Activated CD4-positive, alpha-beta memory T cell treated with anti-CD3 and anti-CD28 coated beads for 36 hours (primary cell): ENCODE data around the gene ST6GAL1. TPM values are rescaled to one million over a fixed set of nuclear protein-coding genes. Genes with fewer than 3 reads are reported as not detected.
A peak's percentile ranks its signal among the peaks of the same experiment; 100 is the strongest.
"Not testable (repeated sequence)": the region's sequence is repeated elsewhere in the genome, so short reads cannot be mapped to it uniquely, and the experiment has no call there.

Experiments
- CTCF ChIA-PET: fragments of 350-600 bp; sonication (Branson Sonifier 250); formaldehyde crosslinking; loops from one replicate; lab custom pipeline; 2021; ENCODE audit warnings: antibody characterized with exemption, inconsistent platforms; lab: Charles Lee
- POLR2A ChIA-PET: fragments of 350-600 bp; sonication (Branson Sonifier 250); formaldehyde crosslinking; loops from one replicate; lab custom pipeline; 2021; ENCODE audit warnings: antibody characterized with exemption; lab: Charles Lee
- DNase-seq: peaks from one replicate; pipeline ENCODE4 v3.0.0-alpha.2; 2020
- H3K27ac Mint-ChIP-seq: one replicate; pipeline ENCODE4 v1.8.0; 2021; ENCODE audit warnings: mixed read lengths
- H3K27me3 Mint-ChIP-seq: one replicate; pipeline ENCODE4 v1.8.0; 2021; ENCODE audit warnings: mixed read lengths
- H3K36me3 Mint-ChIP-seq: one replicate; pipeline ENCODE4 v1.8.0; 2021; ENCODE audit warnings: mixed read lengths
- H3K4me1 Mint-ChIP-seq: one replicate; pipeline ENCODE4 v1.8.0; 2021; ENCODE audit warnings: low read depth, mixed read lengths
- H3K4me3 Mint-ChIP-seq: one replicate; pipeline ENCODE4 v1.8.0; 2021; ENCODE audit warnings: mild to moderate bottlenecking, mixed read lengths
- H3K9me3 Mint-ChIP-seq: one replicate; pipeline ENCODE4 v1.8.0; 2021; ENCODE audit warnings: mixed read lengths
- intact Hi-C: fragments of 100-400 bp; cut with micrococcal nuclease; formaldehyde crosslinking; loops from one replicate; pipeline ENCODE4 v1.15.1; 2023
- total RNA-seq, 2 experiments: library from RNA; stranded (reverse); gene quantifications; one replicate each; pipeline ENCODE4 v1.2.3, GENCODE V29; 2021

ST6GAL1 gene, protein sequence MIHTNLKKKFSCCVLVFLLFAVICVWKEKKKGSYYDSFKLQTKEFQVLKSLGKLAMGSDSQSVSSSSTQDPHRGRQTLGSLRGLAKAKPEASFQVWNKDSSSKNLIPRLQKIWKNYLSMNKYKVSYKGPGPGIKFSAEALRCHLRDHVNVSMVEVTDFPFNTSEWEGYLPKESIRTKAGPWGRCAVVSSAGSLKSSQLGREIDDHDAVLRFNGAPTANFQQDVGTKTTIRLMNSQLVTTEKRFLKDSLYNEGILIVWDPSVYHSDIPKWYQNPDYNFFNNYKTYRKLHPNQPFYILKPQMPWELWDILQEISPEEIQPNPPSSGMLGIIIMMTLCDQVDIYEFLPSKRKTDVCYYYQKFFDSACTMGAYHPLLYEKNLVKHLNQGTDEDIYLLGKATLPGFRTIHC
- 100 to 1,000 TPM in 1 of 2 experiments, 10 to 100 TPM in 1; 99.9 to 113 TPM for total RNA-seq

DNA sequence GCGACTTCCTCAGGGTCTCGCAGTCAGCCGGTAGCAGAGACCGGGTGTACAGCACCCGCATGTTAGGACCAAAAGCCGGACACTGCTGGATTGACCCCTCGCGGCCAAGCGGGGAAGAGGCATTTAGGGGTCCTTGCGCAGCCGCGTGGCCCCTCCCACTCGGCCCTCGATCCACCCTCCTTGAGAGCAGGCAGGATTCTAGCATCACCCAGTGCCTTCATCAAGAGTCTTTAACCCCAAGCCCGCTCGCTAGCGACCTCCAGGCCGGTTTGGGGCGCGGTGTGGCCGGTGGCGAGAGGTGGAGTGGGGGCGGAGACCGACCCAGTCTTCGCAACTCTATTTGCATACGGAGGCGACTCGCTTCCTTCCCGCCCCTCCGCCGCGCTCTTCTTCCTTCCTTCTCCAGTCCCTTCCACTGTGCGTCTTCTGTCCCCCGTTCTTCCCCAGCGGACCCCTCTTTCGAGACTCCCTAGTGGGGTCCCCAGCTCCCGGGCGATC, at the start of gene ST6GAL1:
Gene ST6GAL1, plus strand, starts transcription at position 384 of the 498 bp plus-strand sequence. CDS start 112,178 bp downstream, outside the sequence.
- DNase-seq: peak; percentile 82
- peak within 1 kb of the TSS; percentile 97 for H3K27ac Mint-ChIP-seq
- peak within 1 kb of the TSS; percentile 88 for H3K4me3 Mint-ChIP-seq
- POLR2A ChIA-PET: interaction anchor here (1.0 to 3.8 kb wide), 5 partner anchors 11 to 103 kb away, joined by 3 to 21 read pairs (median 5); no protein-coding TSS in a partner anchor
- no peaks in the 10 kb centered on the region for H3K27me3 Mint-ChIP-seq
- intact Hi-C loops: loop anchor here (2.0 to 10.0 kb wide), 7 partner anchors 57 to 235 kb away; partner anchors contain the start of gene RPL39L
- peaks cover 31% of the 10 kb centered on the region for H3K36me3 Mint-ChIP-seq
- H3K9me3 Mint-ChIP-seq: no peaks in the 10 kb centered on the region
- H3K4me1 Mint-ChIP-seq: peaks cover 31% of the 10 kb centered on the region
- CTCF ChIA-PET: interaction anchor here (0.6 to 3.3 kb wide), 5 partner anchors 23 to 209 kb away, joined by 3 to 11 read pairs (median 5); partner anchors contain the start of gene RPL39L

DNA sequence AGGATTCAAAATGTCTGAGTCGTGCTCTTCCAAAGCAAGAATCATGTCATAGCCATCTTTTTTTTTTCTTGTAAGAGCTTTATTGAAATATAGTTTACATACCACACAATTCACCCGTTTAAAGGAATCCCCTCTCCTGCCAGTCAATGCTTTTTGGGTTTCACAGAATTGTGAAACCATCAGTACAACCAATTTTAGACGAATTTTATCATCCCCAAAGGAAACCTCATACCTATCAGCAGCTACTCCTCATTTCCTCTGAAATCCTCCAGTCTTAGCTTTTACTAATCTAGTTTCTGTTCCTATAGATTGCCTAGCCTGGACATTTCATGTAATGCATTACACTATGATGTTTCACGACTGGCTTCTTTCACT, 48.2 kb upstream of the ST6GAL1 start:
- intact Hi-C loops: loop anchor here (1.0 to 10.0 kb wide), 11 partner anchors 19 to 1907 kb away; no protein-coding TSS in a partner anchor
- Mint-ChIP-seq H3K9me3 (peaks cover 1% of the 10 kb centered on the region), H3K27me3 (no peaks in the 10 kb centered on the region), H3K4me1 (peaks cover 63% of the 10 kb centered on the region), H3K27ac (peak overlapping the region; percentile 90), H3K4me3 (peak overlapping the region; percentile 37), H3K36me3 (no peaks in the 10 kb centered on the region)
- CTCF ChIA-PET: interaction anchor here (0.6 to 1.0 kb wide), 5 partner anchors 30 to 856 kb away, joined by 3 to 11 read pairs (median 4); partner anchors contain the start of gene RPL39L
- no peak for DNase-seq
- POLR2A ChIA-PET: interaction anchor here (0.6 to 3.7 kb wide), 10 partner anchors 13 to 161 kb away, joined by 3 to 31 read pairs (median 5); no protein-coding TSS in a partner anchor

DNA sequence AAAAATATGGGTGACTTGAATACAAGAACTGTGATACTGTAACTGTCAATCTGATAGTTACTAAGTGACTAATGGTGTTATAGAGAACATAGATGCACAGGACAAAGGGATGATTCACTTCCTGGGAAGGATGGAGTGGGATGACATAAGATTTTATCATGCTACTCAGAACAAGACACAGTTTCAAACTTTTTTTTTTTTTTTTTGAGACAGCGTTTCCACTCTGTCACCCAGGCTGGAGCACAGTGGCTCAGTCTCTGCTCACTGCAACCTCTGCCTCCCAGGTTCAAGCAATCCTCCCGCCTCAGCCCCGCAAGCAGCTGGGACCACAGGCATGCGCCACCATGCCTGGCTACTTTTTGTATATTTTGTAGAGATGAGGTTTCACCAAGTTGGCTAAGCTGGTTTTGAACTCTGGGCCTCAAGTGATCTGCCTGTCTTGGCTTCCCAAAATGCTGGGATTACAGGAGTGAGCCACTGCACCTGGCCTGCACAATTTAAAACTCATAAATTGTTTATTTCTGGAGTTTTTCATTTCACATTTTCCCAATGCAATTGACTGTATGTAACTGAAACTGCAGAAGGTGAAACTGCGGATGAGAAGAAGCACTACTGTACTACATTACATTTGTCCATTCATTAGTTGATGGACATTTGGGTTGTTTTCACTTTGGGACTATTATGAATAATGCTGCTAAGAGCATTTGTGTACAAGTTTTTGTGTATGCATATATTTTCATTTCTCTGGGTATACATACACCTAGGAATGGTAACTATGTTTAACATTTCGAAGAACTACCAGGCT, 47.2 kb upstream of the ST6GAL1 start:
- ChIA-PET CTCF (interaction anchor here (0.7 to 1.0 kb wide), 5 partner anchors 23 to 256 kb away, joined by 3 to 11 read pairs (median 4); partner anchors contain the start of gene RPL39L), POLR2A (interaction anchor here (0.7 to 3.7 kb wide), 5 partner anchors 22 to 160 kb away, joined by 3 to 31 read pairs (median 5); partner anchors contain the start of gene ST6GAL1)
- H3K4me3 Mint-ChIP-seq: peak overlapping the region; percentile 59
- H3K4me1 Mint-ChIP-seq: peaks cover 63% of the 10 kb centered on the region
- peak; percentile 80 for DNase-seq
- intact Hi-C loops: loop anchor here (1.0 to 10.0 kb wide), 14 partner anchors 18 to 1906 kb away; partner anchors contain the start of gene RPL39L
- H3K9me3 Mint-ChIP-seq: no peaks in the 10 kb centered on the region
- peak overlapping the region; percentile 90 for H3K27ac Mint-ChIP-seq
- H3K36me3 Mint-ChIP-seq: no peaks in the 10 kb centered on the region
- no peaks in the 10 kb centered on the region for H3K27me3 Mint-ChIP-seq

DNA sequence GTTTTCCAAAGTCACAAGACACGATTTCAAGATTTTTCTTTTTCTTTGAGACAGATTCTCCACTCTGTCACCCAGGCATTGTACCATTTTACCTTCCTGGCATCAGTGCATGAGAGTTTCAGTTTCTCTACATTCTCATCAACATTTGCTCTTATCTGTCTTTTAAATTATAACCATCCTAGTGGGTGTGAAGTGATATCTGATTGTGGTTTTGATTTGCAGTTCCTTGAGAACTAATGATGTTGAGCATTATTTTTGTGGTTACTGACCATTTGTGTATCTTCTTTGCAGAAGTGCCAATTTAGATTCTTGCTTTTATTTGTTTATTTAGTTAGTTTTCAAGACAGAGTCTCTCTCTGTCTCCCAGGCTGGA, 46.7 kb upstream of the ST6GAL1 start:
- no peak for DNase-seq
- Mint-ChIP-seq H3K27ac (peak overlapping the region; percentile 90), H3K36me3 (no peaks in the 10 kb centered on the region), H3K9me3 (no peaks in the 10 kb centered on the region), H3K27me3 (no peaks in the 10 kb centered on the region), H3K4me3 (peak overlapping the region; percentile 59), H3K4me1 (peaks cover 63% of the 10 kb centered on the region)
- ChIA-PET POLR2A (interaction anchor here (0.7 to 3.7 kb wide), 2 partner anchors 23 to 47 kb away, joined by 5 to 31 read pairs; partner anchors contain the start of gene ST6GAL1), CTCF (interaction anchor here (0.7 kb wide), 2 partner anchors 23 to 46 kb away, joined by 4 read pairs; no protein-coding TSS in a partner anchor)
- intact Hi-C loops: loop anchor here (1.0 to 10.0 kb wide), 8 partner anchors 17 to 1905 kb away; partner anchors contain the start of gene RPL39L

DNA sequence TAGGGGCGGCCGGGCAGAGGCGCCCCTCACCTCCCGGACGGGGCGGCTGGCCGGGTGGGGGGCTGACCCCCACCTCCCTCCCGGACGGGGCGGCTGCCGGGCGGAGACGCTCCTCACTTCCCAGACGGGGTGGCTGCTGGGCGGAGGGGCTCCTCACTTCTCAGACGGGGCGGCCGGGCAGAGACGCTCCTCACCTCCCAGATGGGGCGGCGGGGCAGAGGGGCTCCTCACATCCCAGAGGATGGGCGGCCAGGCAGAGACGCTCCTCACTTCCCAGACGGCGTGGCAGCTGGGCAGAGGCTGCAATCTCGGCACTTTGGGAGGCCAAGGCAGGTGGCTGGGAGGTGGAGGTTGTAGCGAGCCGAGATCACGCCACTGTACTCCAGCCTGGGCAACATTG, 45.5 kb upstream of the ST6GAL1 start:
- DNase-seq, H3K4me3 Mint-ChIP-seq, H3K27ac Mint-ChIP-seq, POLR2A ChIA-PET, H3K36me3 Mint-ChIP-seq, CTCF ChIA-PET, H3K27me3 Mint-ChIP-seq, H3K9me3 Mint-ChIP-seq: not testable (repeated sequence)
- intact Hi-C loops: loop anchor here (10.0 kb wide), 1 partner anchor 920 kb away; no protein-coding TSS in a partner anchor
- peaks cover 53% of the 10 kb centered on the region for H3K4me1 Mint-ChIP-seq

DNA sequence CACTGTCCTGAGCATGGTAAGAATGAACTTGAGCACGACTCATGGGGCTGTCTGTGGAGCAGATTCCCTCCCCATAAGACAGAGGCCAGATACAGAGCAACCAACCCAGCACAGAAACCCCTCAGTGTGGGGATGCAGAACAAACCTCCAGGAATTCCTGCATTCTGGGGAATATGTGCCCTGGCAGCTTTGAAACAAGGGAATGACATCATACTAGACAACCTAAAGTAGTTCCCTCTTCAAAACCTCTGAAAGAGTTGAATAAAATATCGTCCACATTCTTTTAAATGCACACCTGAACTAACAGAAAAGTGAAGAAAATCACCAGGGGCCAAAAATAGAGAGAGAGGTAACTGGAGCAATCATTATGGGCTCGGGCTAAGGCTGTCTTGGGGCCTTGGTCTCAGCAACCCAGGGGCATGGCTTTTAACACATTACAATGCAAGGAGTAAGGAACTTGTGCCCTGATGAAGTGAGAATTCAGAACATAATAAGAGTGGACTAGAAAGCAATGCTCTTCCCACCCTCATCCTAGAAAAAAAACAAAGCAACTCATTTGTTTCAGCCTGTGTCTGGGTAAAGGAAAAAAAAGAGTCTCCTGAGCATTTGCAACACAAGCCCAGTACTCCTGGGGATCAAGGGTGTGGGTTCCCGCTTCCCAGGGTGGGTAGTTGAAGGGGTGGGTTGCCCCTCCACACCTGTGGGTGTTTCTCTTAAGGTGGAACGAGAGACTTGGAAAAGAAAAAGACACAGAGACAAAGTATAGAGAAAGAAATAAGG, 43.9 kb upstream of the ST6GAL1 start:
- H3K27ac Mint-ChIP-seq: no peak overlapping the region
- no peak for DNase-seq
- H3K36me3 Mint-ChIP-seq: no peaks in the 10 kb centered on the region
- ChIA-PET POLR2A (no interaction called here), CTCF (no interaction called here)
- H3K27me3 Mint-ChIP-seq: no peaks in the 10 kb centered on the region
- no peak overlapping the region for H3K4me3 Mint-ChIP-seq
- H3K9me3 Mint-ChIP-seq: no peaks in the 10 kb centered on the region
- H3K4me1 Mint-ChIP-seq: peaks cover 39% of the 10 kb centered on the region
- intact Hi-C loops: loop anchor here (10.0 kb wide), 1 partner anchor 918 kb away; no protein-coding TSS in a partner anchor

DNA sequence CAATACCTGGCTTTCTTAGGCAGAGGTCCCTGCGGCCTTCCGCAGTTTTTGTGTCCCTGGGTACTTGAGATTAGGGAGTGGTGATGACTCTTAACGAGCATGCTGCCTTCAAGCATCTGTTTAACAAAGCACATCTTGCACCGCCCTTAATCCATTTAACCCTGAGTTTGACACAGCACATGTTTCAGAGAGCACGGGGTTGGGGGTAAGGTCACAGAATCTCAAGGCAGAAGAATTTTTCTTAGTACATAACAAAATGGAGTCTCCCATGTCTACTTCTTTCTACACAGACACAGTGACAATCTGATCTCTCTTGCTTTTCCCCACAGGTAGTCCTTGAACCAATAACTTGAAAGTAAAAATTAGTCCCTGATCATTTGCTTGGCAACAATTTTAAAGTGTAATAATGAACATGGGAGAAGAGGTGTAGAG, 42.8 kb upstream of the ST6GAL1 start:
- POLR2A ChIA-PET, H3K36me3 Mint-ChIP-seq, H3K27me3 Mint-ChIP-seq, H3K9me3 Mint-ChIP-seq, H3K27ac Mint-ChIP-seq, H3K4me3 Mint-ChIP-seq, DNase-seq: not testable (repeated sequence)
- H3K4me1 Mint-ChIP-seq: peaks cover 28% of the 10 kb centered on the region
- intact Hi-C loops: loop anchor here (10.0 kb wide), 1 partner anchor 917 kb away; no protein-coding TSS in a partner anchor
- CTCF ChIA-PET: interaction anchor here (1.1 kb wide), 1 partner anchor 278 kb away, joined by 3 read pairs; no protein-coding TSS in a partner anchor

DNA sequence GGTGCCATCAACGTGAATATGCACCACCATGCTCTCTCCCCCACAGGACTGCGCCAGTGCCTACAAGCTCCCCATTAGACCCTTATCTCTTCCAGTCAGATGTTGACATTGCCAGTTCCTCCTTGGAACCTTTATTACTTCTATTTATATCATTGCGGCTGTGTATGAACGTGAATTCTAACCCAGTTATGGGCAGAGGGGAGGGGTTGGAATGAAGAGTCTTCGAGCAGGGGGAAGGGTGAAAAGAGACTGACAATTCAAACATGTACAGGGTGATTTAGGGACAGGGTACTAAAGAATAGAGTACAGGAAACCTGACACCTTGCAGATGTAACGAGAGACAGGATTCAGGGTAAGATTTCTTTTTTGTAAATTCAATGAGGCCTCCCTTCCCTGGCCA, 41.8 kb upstream of the ST6GAL1 start:
- H3K36me3 Mint-ChIP-seq: no peaks in the 10 kb centered on the region

DNA sequence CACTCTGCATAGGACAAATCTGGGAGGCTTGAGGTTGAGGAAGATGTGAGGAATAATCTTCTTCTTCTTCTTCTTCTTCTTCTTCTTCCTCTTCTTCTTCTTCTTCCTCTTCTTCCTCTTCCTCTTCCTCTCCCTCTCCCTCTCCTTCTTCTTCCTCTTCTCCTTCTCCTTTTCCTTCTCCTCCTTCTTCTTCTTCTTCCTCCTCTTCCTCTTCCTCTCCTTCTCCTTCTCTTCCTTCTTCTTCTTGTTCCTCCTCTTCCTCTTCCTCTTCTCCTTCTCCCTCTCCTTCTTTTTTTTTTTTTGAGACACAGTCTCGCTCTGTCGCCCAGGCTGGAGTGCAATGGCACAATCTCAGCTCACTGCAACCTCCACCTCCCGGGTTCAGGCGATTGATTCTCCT, 40.6 kb upstream of the ST6GAL1 start:
- DNase-seq: not testable (repeated sequence)
- CTCF ChIA-PET: interaction anchor here (0.8 kb wide), 1 partner anchor 26 kb away, joined by 3 read pairs; no protein-coding TSS in a partner anchor

More for the DNA sequence above, 41.8 kb upstream of the ST6GAL1 start:
- Mint-ChIP-seq H3K27me3 (no peaks in the 10 kb centered on the region), H3K4me3 (no peak overlapping the region), H3K9me3 (no peaks in the 10 kb centered on the region), H3K27ac (no peak overlapping the region), H3K4me1 (peaks cover 18% of the 10 kb centered on the region)
- ChIA-PET CTCF (interaction anchor here (1.1 kb wide), 1 partner anchor 277 kb away, joined by 3 read pairs; no protein-coding TSS in a partner anchor), POLR2A (no interaction called here)
- intact Hi-C loops: loop anchor here (10.0 kb wide), 1 partner anchor 916 kb away; no protein-coding TSS in a partner anchor
- no peak for DNase-seq

DNA sequence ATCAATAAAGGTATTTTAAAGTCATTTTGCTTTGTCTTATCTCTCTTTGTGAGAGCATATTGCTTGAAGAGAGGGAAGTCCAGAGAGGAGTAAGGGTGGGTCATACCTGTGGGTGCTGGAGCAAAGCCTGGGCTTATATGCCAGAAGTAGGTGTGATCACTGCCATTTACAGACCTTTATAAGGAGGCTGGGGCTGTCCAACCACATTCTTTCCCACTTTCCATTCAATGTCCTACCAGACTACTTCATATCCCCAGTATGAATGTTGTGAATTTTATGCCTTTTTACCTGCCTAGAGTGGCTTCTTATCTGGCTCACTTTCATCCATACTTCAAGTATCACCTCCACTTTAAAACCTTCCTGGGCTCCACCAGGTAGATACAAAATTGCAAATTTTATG, 39.4 kb upstream of the ST6GAL1 start:
- Mint-ChIP-seq H3K4me1 (peaks cover 2% of the 10 kb centered on the region), H3K27ac (no peak overlapping the region), H3K27me3 (no peaks in the 10 kb centered on the region), H3K9me3 (no peaks in the 10 kb centered on the region), H3K36me3 (no peaks in the 10 kb centered on the region), H3K4me3 (no peak overlapping the region)
- no peak for DNase-seq
- POLR2A ChIA-PET: no interaction called here
- CTCF ChIA-PET: no interaction called here
- intact Hi-C loops: no loop called here

More for the DNA sequence above, 40.6 kb upstream of the ST6GAL1 start:
- H3K27me3 Mint-ChIP-seq, H3K36me3 Mint-ChIP-seq, POLR2A ChIA-PET, H3K27ac Mint-ChIP-seq, H3K4me3 Mint-ChIP-seq, H3K9me3 Mint-ChIP-seq: not testable (repeated sequence)
- peaks cover 12% of the 10 kb centered on the region for H3K4me1 Mint-ChIP-seq
- intact Hi-C loops: loop anchor here (10.0 kb wide), 1 partner anchor 915 kb away; no protein-coding TSS in a partner anchor
